CD8-positive, alpha-beta memory T cell (primary cell): ENCODE measurements around the gene DSCAML1. TPM values are rescaled to one million over a fixed set of nuclear protein-coding genes. Genes with fewer than 3 reads are reported as not detected.

ENCODE experiments used
- CTCF ChIA-PET: fragments of 350-600 bp; sonication (Branson Sonifier 250); formaldehyde crosslinking; loops from one replicate; lab custom pipeline; 2021; ENCODE audit warnings: antibody characterized with exemption; lab: Charles Lee
- POLR2A ChIA-PET: fragments of 350-600 bp; sonication (Branson Sonifier 250); formaldehyde crosslinking; loops from one replicate; lab custom pipeline; 2021; ENCODE audit warnings: antibody characterized with exemption; lab: Charles Lee
- DNase-seq, 5 donors: peaks; one replicate each; pipeline versions ENCODE4 v3.0.0 to v3.0.0-alpha.2; 2020 to 2022; ENCODE audit warnings: mixed read lengths in 1 of 5
- H3K27ac ChIP-seq: one replicate; pipeline ENCODE4 v1.7.0; 2013; ENCODE audit warnings: low read depth, mild to moderate bottlenecking, low read length, moderate library complexity
- H3K27me3 ChIP-seq: 2 replicates; pipeline ENCODE4 v1.7.0; 2013; ENCODE audit warnings: low read length, mild to moderate bottlenecking; ENCODE audit not compliant: insufficient read depth, poor library complexity, severe bottlenecking
- H3K36me3 ChIP-seq: 2 replicates; pipeline ENCODE4 v1.7.0; 2013; ENCODE audit warnings: mild to moderate bottlenecking, low read length, moderate library complexity; ENCODE audit not compliant: insufficient read depth
- H3K4me1 ChIP-seq: 2 replicates; pipeline ENCODE4 v1.7.0; 2013; ENCODE audit warnings: mild to moderate bottlenecking, low read length, moderate library complexity; ENCODE audit not compliant: insufficient read depth
- H3K4me3 ChIP-seq: 2 replicates; pipeline ENCODE4 v1.7.0; 2013; ENCODE audit warnings: mild to moderate bottlenecking, low read length
- H3K9me3 ChIP-seq: 2 replicates; pipeline ENCODE4 v1.7.0; 2013; ENCODE audit warnings: mild to moderate bottlenecking, low read length
- H3K27ac Mint-ChIP-seq, 8 donors: one replicate each; pipeline ENCODE4 v1.8.0; 2020 to 2021; ENCODE audit warnings: mixed read lengths in 8 of 8, mild to moderate bottlenecking in 6 of 8, inconsistent platforms in 3 of 8, moderate library complexity in 3 of 8
- H3K27me3 Mint-ChIP-seq, 2 donors: one replicate each; pipeline ENCODE4 v1.8.0; 2020 to 2021; ENCODE audit warnings: mixed read lengths in 2 of 2, mild to moderate bottlenecking in 1 of 2, moderate library complexity in 1 of 2
- H3K36me3 Mint-ChIP-seq, 3 donors: one replicate each; pipeline ENCODE4 v1.8.0; 2020 to 2021; ENCODE audit warnings: mixed read lengths in 3 of 3, inconsistent platforms in 1 of 3, mild to moderate bottlenecking in 1 of 3
- H3K4me1 Mint-ChIP-seq, 3 donors: one replicate each; pipeline ENCODE4 v1.8.0; 2020 to 2021; ENCODE audit warnings: mixed read lengths in 3 of 3, inconsistent platforms in 1 of 3, mild to moderate bottlenecking in 1 of 3
- H3K4me3 Mint-ChIP-seq, 7 donors: one replicate each; pipeline ENCODE4 v1.8.0; 2020 to 2021; ENCODE audit warnings: mixed read lengths in 7 of 7, mild to moderate bottlenecking in 6 of 7, moderate library complexity in 4 of 7, inconsistent platforms in 2 of 7
- H3K9me3 Mint-ChIP-seq, 5 donors: one replicate each; pipeline ENCODE4 v1.8.0; 2020 to 2022; ENCODE audit warnings: mixed read lengths in 5 of 5, mild to moderate bottlenecking in 3 of 5, moderate library complexity in 2 of 5, inconsistent platforms in 1 of 5
- polyA plus RNA-seq: library from polyadenylated mRNA; unstranded; fragments of 300-500 nt; fragmentation: Illumina TruSeq; gene quantifications from one replicate; pipeline ENCODE4 v1.2.3, GENCODE V29; 2021
- total RNA-seq, 2 experiments: library from RNA; stranded (reverse); gene quantifications; one replicate each; pipeline ENCODE4 v1.2.3, GENCODE V29; 2021

Gene DSCAML1
- total and polyA plus RNA-seq, 3 experiments from 2014 or later: 0.48 to 0.91 TPM; not detected in 1

GRCh38 chr11:117565709-117566108 lies 231.3 kb downstream of the DSCAML1 start:
- no peaks in the 10 kb centered on the region for H3K36me3 ChIP-seq
- H3K4me3 ChIP-seq: no peak overlapping the region
- H3K4me3 Mint-ChIP-seq: no peak overlapping the region
- no peak overlapping the region for H3K27ac ChIP-seq
- H3K27me3 Mint-ChIP-seq: peaks cover 7 to 13% of the 10 kb centered on the region in 2 donors
- no peaks in the 10 kb centered on the region for H3K4me1 Mint-ChIP-seq
- H3K27ac Mint-ChIP-seq: no peak overlapping the region
- H3K36me3 Mint-ChIP-seq: no peaks in the 10 kb centered on the region
- no peaks in the 10 kb centered on the region for H3K9me3 ChIP-seq
- H3K4me1 ChIP-seq: no peaks in the 10 kb centered on the region
- POLR2A ChIA-PET: no interaction called here
- CTCF ChIA-PET: no interaction called here
- H3K27me3 ChIP-seq: no peaks in the 10 kb centered on the region
- no peaks in the 10 kb centered on the region for H3K9me3 Mint-ChIP-seq
- DNase-seq: no peak

GRCh38 chr11:117564321-117564720 lies 232.7 kb downstream of the DSCAML1 start:
- Mint-ChIP-seq H3K4me3 (no peak overlapping the region), H3K9me3 (no peaks in the 10 kb centered on the region), H3K4me1 (no peaks in the 10 kb centered on the region), H3K27me3 (peaks cover 7 to 14% of the 10 kb centered on the region in 2 donors), H3K27ac (no peak overlapping the region), H3K36me3 (no peaks in the 10 kb centered on the region)
- DNase-seq: no peak
- CTCF ChIA-PET: no interaction called here
- Histone ChIP-seq H3K27ac (no peak overlapping the region), H3K9me3 (no peaks in the 10 kb centered on the region), H3K27me3 (no peaks in the 10 kb centered on the region), H3K4me1 (no peaks in the 10 kb centered on the region), H3K36me3 (no peaks in the 10 kb centered on the region), H3K4me3 (no peak overlapping the region)
- POLR2A ChIA-PET: no interaction called here

GRCh38 chr11:117563556-117563955 lies 233.5 kb downstream of the DSCAML1 start:
- no peaks in the 10 kb centered on the region for H3K9me3 ChIP-seq
- POLR2A ChIA-PET: no interaction called here
- H3K4me3 ChIP-seq: no peak overlapping the region
- H3K4me3 Mint-ChIP-seq: no peak overlapping the region
- H3K27me3 ChIP-seq: no peaks in the 10 kb centered on the region
- DNase-seq: no peak
- H3K36me3 Mint-ChIP-seq: no peaks in the 10 kb centered on the region
- H3K36me3 ChIP-seq: no peaks in the 10 kb centered on the region
- H3K9me3 Mint-ChIP-seq: no peaks in the 10 kb centered on the region
- H3K4me1 ChIP-seq: no peaks in the 10 kb centered on the region
- no peak overlapping the region for H3K27ac ChIP-seq
- H3K27ac Mint-ChIP-seq: peak overlapping the region in 1 of 8 donors; percentile 51
- CTCF ChIA-PET: no interaction called here
- peaks cover 7 to 18% of the 10 kb centered on the region in 2 donors for H3K27me3 Mint-ChIP-seq
- H3K4me1 Mint-ChIP-seq: no peaks in the 10 kb centered on the region

- ChIA-PET POLR2A (no interaction called here), CTCF (no interaction called here)
- H3K36me3 Mint-ChIP-seq: no peaks in the 10 kb centered on the region
- Histone ChIP-seq H3K4me3 (no peak overlapping the region), H3K36me3 (no peaks in the 10 kb centered on the region), H3K9me3 (no peaks in the 10 kb centered on the region), H3K27me3 (no peaks in the 10 kb centered on the region), H3K4me1 (no peaks in the 10 kb centered on the region), H3K27ac (no peak overlapping the region)
- no peaks in the 10 kb centered on the region for H3K4me1 Mint-ChIP-seq
- H3K9me3 Mint-ChIP-seq: no peaks in the 10 kb centered on the region
- H3K4me3 Mint-ChIP-seq: no peak overlapping the region
- no peak overlapping the region for H3K27ac Mint-ChIP-seq
- DNase-seq: no peak
- peaks cover 9 to 18% of the 10 kb centered on the region in 2 donors for H3K27me3 Mint-ChIP-seq
These were observed 234.9 kb downstream of the DSCAML1 start for GRCh38 chr11:117562136-117562535.

GRCh38 chr11:117560780-117561530 lies 236.1 kb downstream of the DSCAML1 start:
- H3K36me3 Mint-ChIP-seq: no peaks in the 10 kb centered on the region
- no peaks in the 10 kb centered on the region for H3K36me3 ChIP-seq
- no peak overlapping the region for H3K27ac Mint-ChIP-seq
- DNase-seq: no peak
- ChIA-PET CTCF (no interaction called here), POLR2A (no interaction called here)
- no peak overlapping the region for H3K4me3 ChIP-seq
- H3K27me3 Mint-ChIP-seq: peaks cover 9 to 16% of the 10 kb centered on the region in 2 donors
- H3K4me1 Mint-ChIP-seq: no peaks in the 10 kb centered on the region
- H3K9me3 Mint-ChIP-seq: no peaks in the 10 kb centered on the region
- no peak overlapping the region for H3K27ac ChIP-seq
- no peaks in the 10 kb centered on the region for H3K4me1 ChIP-seq
- H3K9me3 ChIP-seq: no peaks in the 10 kb centered on the region
- H3K4me3 Mint-ChIP-seq: no peak overlapping the region
- no peaks in the 10 kb centered on the region for H3K27me3 ChIP-seq

GRCh38 chr11:117559698-117560097 lies 237.3 kb downstream of the DSCAML1 start:
- Histone ChIP-seq H3K4me3 (no peak overlapping the region), H3K27me3 (no peaks in the 10 kb centered on the region), H3K27ac (no peak overlapping the region), H3K4me1 (no peaks in the 10 kb centered on the region), H3K9me3 (no peaks in the 10 kb centered on the region), H3K36me3 (no peaks in the 10 kb centered on the region)
- Mint-ChIP-seq H3K27me3 (peaks cover 12 to 16% of the 10 kb centered on the region in 2 donors), H3K4me1 (no peaks in the 10 kb centered on the region), H3K9me3 (no peaks in the 10 kb centered on the region), H3K27ac (peak overlapping the region in 1 of 8 donors; percentile 73), H3K4me3 (no peak overlapping the region), H3K36me3 (no peaks in the 10 kb centered on the region)
- ChIA-PET CTCF (no interaction called here), POLR2A (no interaction called here)
- no peak for DNase-seq

- Mint-ChIP-seq H3K9me3 (no peaks in the 10 kb centered on the region), H3K27me3 (peaks cover 11 to 15% of the 10 kb centered on the region in 2 donors), H3K27ac (no peak overlapping the region), H3K4me3 (no peak overlapping the region), H3K36me3 (no peaks in the 10 kb centered on the region), H3K4me1 (no peaks in the 10 kb centered on the region)
- H3K27ac ChIP-seq: no peak overlapping the region
- no peaks in the 10 kb centered on the region for H3K4me1 ChIP-seq
- no peak overlapping the region for H3K4me3 ChIP-seq
- H3K27me3 ChIP-seq: no peaks in the 10 kb centered on the region
- POLR2A ChIA-PET: no interaction called here
- H3K36me3 ChIP-seq: no peaks in the 10 kb centered on the region
- DNase-seq: no peak
- CTCF ChIA-PET: no interaction called here
- H3K9me3 ChIP-seq: no peaks in the 10 kb centered on the region
These were observed 239.7 kb downstream of the DSCAML1 start for GRCh38 chr11:117557361-117557760.

- H3K27ac Mint-ChIP-seq: peak overlapping the region in 1 of 8 donors; percentile 16
- peaks cover 0 to 1% (median 0%) of the 10 kb centered on the region in 5 donors for H3K9me3 Mint-ChIP-seq
- H3K4me1 Mint-ChIP-seq: no peaks in the 10 kb centered on the region
- H3K4me3 Mint-ChIP-seq: no peak overlapping the region
- no peaks in the 10 kb centered on the region for H3K4me1 ChIP-seq
- H3K9me3 ChIP-seq: no peaks in the 10 kb centered on the region
- no peaks in the 10 kb centered on the region for H3K36me3 ChIP-seq
- POLR2A ChIA-PET: no interaction called here
- CTCF ChIA-PET: no interaction called here
- peaks cover 17 to 27% of the 10 kb centered on the region in 2 donors for H3K27me3 Mint-ChIP-seq
- no peaks in the 10 kb centered on the region for H3K36me3 Mint-ChIP-seq
- H3K27ac ChIP-seq: no peak overlapping the region
- no peak overlapping the region for H3K4me3 ChIP-seq
- no peak for DNase-seq
- H3K27me3 ChIP-seq: no peaks in the 10 kb centered on the region
These were observed 242.2 kb downstream of the DSCAML1 start for GRCh38 chr11:117554601-117555333.
